HG02588 (cell line): ENCODE measurements around the gene APPL2.

Experiments used
- ATAC-seq: cut with Tn5 transposase; IDR thresholded peaks from one replicate; pipeline ENCODE4 v1.9.1; 2021; ENCODE audit warnings: mild to moderate bottlenecking, moderate library complexity; ENCODE audit not compliant: unreplicated experiment

The APPL2 gene

GRCh38 chr12:105223352-105223845 lies 12.6 kb downstream of the APPL2 start:
- no peak for ATAC-seq

- no peak for ATAC-seq
These were observed 13.1 kb downstream of the APPL2 start for GRCh38 chr12:105222726-105223351.

- ATAC-seq = no peak
These were observed 13.7 kb downstream of the APPL2 start for GRCh38 chr12:105222284-105222655.

GRCh38 chr12:105221583-105222283 lies 14.2 kb downstream of the APPL2 start:
- no peak for ATAC-seq

GRCh38 chr12:105220929-105221290 lies 15.1 kb downstream of the APPL2 start:
- ATAC-seq = no peak

- no peak for ATAC-seq
These were observed 15.6 kb downstream of the APPL2 start for GRCh38 chr12:105220150-105220928.

GRCh38 chr12:105219261-105220028 lies 16.5 kb downstream of the APPL2 start:
- ATAC-seq = no peak

- no peak for ATAC-seq
These were observed 17.5 kb downstream of the APPL2 start for GRCh38 chr12:105218434-105218833.

GRCh38 chr12:105214670-105215375 lies 21.2 kb downstream of the APPL2 start:
- ATAC-seq = no peak

GRCh38 chr12:105214148-105214547 lies 21.8 kb downstream of the APPL2 start:
- no peak for ATAC-seq

- ATAC-seq = no peak
These were observed 23.5 kb downstream of the APPL2 start for GRCh38 chr12:105212438-105212837.

GRCh38 chr12:105209091-105209490 lies 26.9 kb downstream of the APPL2 start:
- ATAC-seq = no peak

GRCh38 chr12:105206686-105207374 lies 29.1 kb downstream of the APPL2 start:
- ATAC-seq = no peak

- no peak for ATAC-seq
These were observed 30.5 kb downstream of the APPL2 start for GRCh38 chr12:105205322-105206048.

GRCh38 chr12:105204916-105205315 lies 31.1 kb downstream of the APPL2 start:
- ATAC-seq = no peak

- ATAC-seq = no peak
These were observed 31.8 kb downstream of the APPL2 start for GRCh38 chr12:105204127-105204526.

GRCh38 chr12:105202202-105202601 lies 33.8 kb downstream of the APPL2 start:
- no peak for ATAC-seq

- ATAC-seq = no peak
These were observed 34.7 kb downstream of the APPL2 start for GRCh38 chr12:105201299-105201698.

- ATAC-seq = no peak
These were observed 35.6 kb downstream of the APPL2 start for GRCh38 chr12:105200385-105200784.
